Neural crest cell (in vitro differentiated cells): ENCODE data around the gene AUH. TPM values are rescaled to one million over a fixed set of nuclear protein-coding genes. Genes with fewer than 3 reads are reported as not detected.
"Not testable (repeated sequence)": the region's sequence is repeated elsewhere in the genome, so short reads cannot be mapped to it uniquely, and the experiment has no call there.

Experiments used
- DNase-seq: peaks from one replicate; pipeline ENCODE4 v3.0.0; 2021; ENCODE audit warnings: low read depth, mixed read lengths, low spot score
- H3K27ac Mint-ChIP-seq: one replicate; pipeline ENCODE4 v1.8.0; 2021; ENCODE audit warnings: mild to moderate bottlenecking, mixed read lengths; ENCODE audit not compliant: unreplicated experiment
- H3K27me3 Mint-ChIP-seq: 2 replicates; pipeline ENCODE4 v1.8.0; 2021; ENCODE audit warnings: low read depth, mild to moderate bottlenecking, mixed read lengths
- H3K36me3 Mint-ChIP-seq: 2 replicates; pipeline ENCODE4 v1.8.0; 2021; ENCODE audit warnings: low read depth, mild to moderate bottlenecking, mixed read lengths
- H3K4me1 Mint-ChIP-seq: 2 replicates; pipeline ENCODE4 v1.8.0; 2021; ENCODE audit warnings: mixed read lengths
- H3K4me3 Mint-ChIP-seq: one replicate; pipeline ENCODE4 v1.8.0; 2021; ENCODE audit warnings: mild to moderate bottlenecking, mixed read lengths
- H3K9me3 Mint-ChIP-seq: 2 replicates; pipeline ENCODE4 v1.8.0; 2021; ENCODE audit warnings: mixed read lengths
- CTCF ChIP-seq: fragments of 200-600 bp; sonication (generic); conservative IDR thresholded peaks from 2 replicates; pipeline ENCODE4 v1.5.0; 2021; ENCODE audit warnings: antibody characterized with exemption, mild to moderate bottlenecking
- total RNA-seq: library from RNA; stranded (reverse); gene quantifications from 2 replicates; pipeline ENCODE4 v1.2.1, GENCODE V29; 2021

AUH gene
- total RNA-seq, 1 donor from 2014 or later, result 10.8 TPM

GRCh38 chr9:91384954-91385353, 23.2 kb upstream of the AUH start:
- no peaks in the 10 kb centered on the region for H3K4me1 Mint-ChIP-seq
- no peaks in the 10 kb centered on the region for H3K9me3 Mint-ChIP-seq
- no peak for TF ChIP-seq CTCF
- no peaks in the 10 kb centered on the region for H3K36me3 Mint-ChIP-seq
- H3K4me3 Mint-ChIP-seq, result no peak overlapping the region
- peak overlapping the region; percentile 12 for H3K27ac Mint-ChIP-seq
- H3K27me3 Mint-ChIP-seq, result peaks cover 10% of the 10 kb centered on the region
- DNase-seq, result no peak

GRCh38 chr9:91383577-91383976, 21.9 kb upstream of the AUH start:
- no peaks in the 10 kb centered on the region for H3K36me3 Mint-ChIP-seq
- H3K4me1 Mint-ChIP-seq, result no peaks in the 10 kb centered on the region
- H3K4me3 Mint-ChIP-seq, result no peak overlapping the region
- peaks cover 16% of the 10 kb centered on the region for H3K27me3 Mint-ChIP-seq
- no peak overlapping the region for H3K27ac Mint-ChIP-seq
- no peak for TF ChIP-seq CTCF
- DNase-seq, result no peak
- no peaks in the 10 kb centered on the region for H3K9me3 Mint-ChIP-seq

GRCh38 chr9:91382298-91382697, 20.6 kb upstream of the AUH start:
- TF ChIP-seq CTCF, result no peak
- Mint-ChIP-seq H3K27me3 (peaks cover 16% of the 10 kb centered on the region), H3K36me3 (peaks cover 2% of the 10 kb centered on the region), H3K4me3 (no peak overlapping the region), H3K4me1 (no peaks in the 10 kb centered on the region), H3K27ac (no peak overlapping the region), H3K9me3 (peaks cover 2% of the 10 kb centered on the region)
- DNase-seq, result no peak

- H3K9me3 Mint-ChIP-seq, result peaks cover 2% of the 10 kb centered on the region
- no peak for DNase-seq
- no peak for TF ChIP-seq CTCF
- no peaks in the 10 kb centered on the region for H3K4me1 Mint-ChIP-seq
- peaks cover 2% of the 10 kb centered on the region for H3K36me3 Mint-ChIP-seq
- no peak overlapping the region for H3K27ac Mint-ChIP-seq
- H3K27me3 Mint-ChIP-seq, result peaks cover 16% of the 10 kb centered on the region
- no peak overlapping the region for H3K4me3 Mint-ChIP-seq
Observed at GRCh38 chr9:91379426-91379825, 17.7 kb upstream of the AUH start.

GRCh38 chr9:91378695-91379127, 17.0 kb upstream of the AUH start:
- peaks cover 16% of the 10 kb centered on the region for H3K27me3 Mint-ChIP-seq
- peaks cover 2% of the 10 kb centered on the region for H3K9me3 Mint-ChIP-seq
- H3K27ac Mint-ChIP-seq, result no peak overlapping the region
- peaks cover 2% of the 10 kb centered on the region for H3K36me3 Mint-ChIP-seq
- TF ChIP-seq CTCF, result no peak
- H3K4me3 Mint-ChIP-seq, result no peak overlapping the region
- H3K4me1 Mint-ChIP-seq, result no peaks in the 10 kb centered on the region
- DNase-seq, result no peak

- DNase-seq, H3K4me1 Mint-ChIP-seq, H3K36me3 Mint-ChIP-seq, H3K4me3 Mint-ChIP-seq, H3K27ac Mint-ChIP-seq, H3K9me3 Mint-ChIP-seq: not testable (repeated sequence)
- H3K27me3 Mint-ChIP-seq, result peaks cover 16% of the 10 kb centered on the region
Observed at GRCh38 chr9:91378054-91378453, 16.3 kb upstream of the AUH start.
